Activated T-helper 2 cell treated with anti-CD3 and anti-CD28 coated beads, Interferon-gamma antibody, Interleukin-2, Interleukin-4, amounts not matched to agents 10 μg/mL and 5 μg/mL and 100 μg/mL, durations not matched to agents 14 hours and 24 hours and 36 hours (primary cell): ENCODE measurements around the gene MEGF11. TPM values are rescaled to one million over a fixed set of nuclear protein-coding genes. Genes with fewer than 3 reads are reported as not detected.
"Not testable (repeated sequence)": the region's sequence is repeated elsewhere in the genome, so short reads cannot be mapped to it uniquely, and the experiment has no call there.

ENCODE experiments used
- DNase-seq: peaks from one replicate; pipeline ENCODE4 v3.0.0; 2021; ENCODE audit warnings: low spot score
- H3K27ac Mint-ChIP-seq: one replicate; pipeline ENCODE4 v1.8.0; 2021; ENCODE audit warnings: mixed read lengths
- H3K27me3 Mint-ChIP-seq: one replicate; pipeline ENCODE4 v1.8.0; 2021; ENCODE audit warnings: low read depth, mixed read lengths
- H3K36me3 Mint-ChIP-seq: one replicate; pipeline ENCODE4 v1.8.0; 2021; ENCODE audit warnings: low read depth, mixed read lengths
- H3K4me1 Mint-ChIP-seq: one replicate; pipeline ENCODE4 v1.8.0; 2021; ENCODE audit warnings: low read depth, mixed read lengths
- H3K4me3 Mint-ChIP-seq: one replicate; pipeline ENCODE4 v1.8.0; 2021; ENCODE audit warnings: low read depth, mild to moderate bottlenecking, moderate library complexity, mixed read lengths
- H3K9me3 Mint-ChIP-seq: one replicate; pipeline ENCODE4 v1.8.0; 2021; ENCODE audit warnings: mixed read lengths
- intact Hi-C: fragments of 100-400 bp; cut with micrococcal nuclease; formaldehyde crosslinking; loops from one replicate; pipeline ENCODE4 v1.15.1; 2023
- total RNA-seq: library from RNA; stranded (reverse); gene quantifications from 2 replicates; pipeline ENCODE4 v1.2.3, GENCODE V29; 2022

The MEGF11 gene
- total RNA-seq, 1 donor from 2014 or later = not detected

GRCh38 chr15:65991721-65992483 is 261.6 kb downstream of the MEGF11 start:
- no peak for DNase-seq
- Mint-ChIP-seq H3K36me3 (no peaks in the 10 kb centered on the region), H3K4me3 (no peak overlapping the region), H3K4me1 (no peaks in the 10 kb centered on the region), H3K9me3 (no peaks in the 10 kb centered on the region), H3K27me3 (peaks cover 37% of the 10 kb centered on the region), H3K27ac (no peak overlapping the region)
- intact Hi-C loops = no loop called here

- intact Hi-C loops = no loop called here
- Mint-ChIP-seq H3K36me3 (no peaks in the 10 kb centered on the region), H3K4me1 (no peaks in the 10 kb centered on the region), H3K27ac (no peak overlapping the region), H3K27me3 (peaks cover 45% of the 10 kb centered on the region), H3K9me3 (no peaks in the 10 kb centered on the region), H3K4me3 (no peak overlapping the region)
- DNase-seq = no peak
These were observed 263.1 kb downstream of the MEGF11 start for GRCh38 chr15:65990298-65990981.

DNA sequence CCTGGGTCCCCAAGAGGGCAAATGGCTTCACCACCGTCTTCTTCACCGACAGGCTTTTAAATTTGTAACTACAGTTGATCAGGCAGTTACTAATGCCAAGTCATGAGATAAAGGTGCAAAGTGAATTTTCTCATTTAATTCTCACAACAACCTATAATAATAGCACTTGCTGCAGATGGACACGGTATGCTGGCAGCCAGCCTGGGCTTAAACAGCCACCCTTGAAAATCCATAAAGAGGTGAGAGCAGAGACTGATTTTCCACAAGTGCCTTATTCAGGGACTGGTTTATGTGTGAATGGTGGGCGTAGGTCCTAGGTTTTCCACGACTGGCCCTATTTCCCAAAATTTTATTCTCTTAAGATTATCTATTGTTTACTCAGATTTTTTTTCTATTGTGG is 266.4 kb downstream of the MEGF11 start:
- no peaks in the 10 kb centered on the region for H3K9me3 Mint-ChIP-seq
- H3K27me3 Mint-ChIP-seq = peaks cover 44% of the 10 kb centered on the region
- intact Hi-C loops = no loop called here
- H3K27ac Mint-ChIP-seq = no peak overlapping the region
- H3K4me3 Mint-ChIP-seq = no peak overlapping the region
- DNase-seq = no peak
- H3K4me1 Mint-ChIP-seq = no peaks in the 10 kb centered on the region
- H3K36me3 Mint-ChIP-seq = no peaks in the 10 kb centered on the region

DNA sequence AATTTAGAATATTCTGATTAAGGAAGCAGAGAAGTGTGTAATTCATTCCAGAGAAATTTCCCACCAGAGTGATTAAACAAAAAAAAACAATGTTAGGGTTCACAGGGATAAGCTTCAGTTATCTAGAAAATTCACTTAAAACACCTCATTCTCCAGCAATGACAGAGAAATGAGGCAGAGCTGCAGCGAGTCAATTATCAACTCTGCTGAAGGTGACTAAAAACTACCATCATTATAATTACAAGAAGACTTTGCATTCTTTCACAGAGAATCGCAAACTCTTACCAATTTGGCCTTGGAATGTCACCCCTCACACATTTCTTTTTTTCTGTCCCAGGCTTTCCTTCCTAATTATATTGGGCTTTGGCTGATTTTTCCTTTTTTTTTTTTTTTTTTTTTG is 267.1 kb downstream of the MEGF11 start:
- no peak overlapping the region for H3K4me3 Mint-ChIP-seq
- H3K4me1 Mint-ChIP-seq = no peaks in the 10 kb centered on the region
- intact Hi-C loops = no loop called here
- H3K9me3 Mint-ChIP-seq = no peaks in the 10 kb centered on the region
- peaks cover 43% of the 10 kb centered on the region for H3K27me3 Mint-ChIP-seq
- no peak for DNase-seq
- H3K36me3 Mint-ChIP-seq = no peaks in the 10 kb centered on the region
- H3K27ac Mint-ChIP-seq = no peak overlapping the region

GRCh38 chr15:65985387-65985786 is 268.2 kb downstream of the MEGF11 start:
- no peaks in the 10 kb centered on the region for H3K36me3 Mint-ChIP-seq
- H3K27me3 Mint-ChIP-seq = peaks cover 41% of the 10 kb centered on the region
- no peak for DNase-seq
- no peaks in the 10 kb centered on the region for H3K9me3 Mint-ChIP-seq
- no peak overlapping the region for H3K27ac Mint-ChIP-seq
- no peak overlapping the region for H3K4me3 Mint-ChIP-seq
- intact Hi-C loops = no loop called here
- H3K4me1 Mint-ChIP-seq = no peaks in the 10 kb centered on the region

DNA sequence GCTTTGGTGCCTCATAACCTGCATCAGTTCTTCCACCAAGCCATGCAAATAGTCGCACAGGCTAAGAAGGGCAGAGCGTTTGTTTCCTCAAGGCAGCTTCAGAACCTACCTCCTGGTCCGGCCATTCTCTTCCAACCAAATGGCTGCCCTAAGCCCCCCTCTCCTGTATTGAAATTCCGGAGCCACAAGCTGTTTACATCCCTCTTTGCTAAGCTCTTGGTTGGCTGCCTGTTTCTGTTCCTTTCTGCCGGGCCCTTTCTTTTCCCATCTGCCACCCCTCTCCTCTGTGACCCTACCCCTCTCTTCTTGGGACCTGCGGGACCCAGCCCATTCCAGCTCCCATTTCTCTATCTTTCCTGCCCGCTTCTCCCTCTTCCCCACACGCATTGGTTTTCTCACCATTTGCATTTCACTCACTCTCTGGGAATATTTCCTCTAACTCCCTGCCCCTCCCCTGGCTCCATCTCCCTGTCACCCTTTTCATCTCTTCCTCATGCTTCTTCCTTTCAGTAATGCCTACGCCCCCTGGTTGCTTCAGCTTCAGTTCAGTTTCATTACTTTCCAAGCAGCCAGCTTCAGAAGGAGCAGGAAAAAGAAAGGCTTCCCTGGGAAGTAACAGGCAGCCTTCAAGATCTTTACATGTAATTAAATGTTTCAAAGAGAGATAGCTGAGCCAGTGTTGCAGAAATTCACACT is 270.8 kb downstream of the MEGF11 start:
- H3K36me3 Mint-ChIP-seq = no peaks in the 10 kb centered on the region
- H3K4me1 Mint-ChIP-seq = no peaks in the 10 kb centered on the region
- H3K27me3 Mint-ChIP-seq = peaks cover 36% of the 10 kb centered on the region
- no peak overlapping the region for H3K27ac Mint-ChIP-seq
- no peaks in the 10 kb centered on the region for H3K9me3 Mint-ChIP-seq
- H3K4me3 Mint-ChIP-seq = no peak overlapping the region
- no peak for DNase-seq
- intact Hi-C loops = no loop called here

DNA sequence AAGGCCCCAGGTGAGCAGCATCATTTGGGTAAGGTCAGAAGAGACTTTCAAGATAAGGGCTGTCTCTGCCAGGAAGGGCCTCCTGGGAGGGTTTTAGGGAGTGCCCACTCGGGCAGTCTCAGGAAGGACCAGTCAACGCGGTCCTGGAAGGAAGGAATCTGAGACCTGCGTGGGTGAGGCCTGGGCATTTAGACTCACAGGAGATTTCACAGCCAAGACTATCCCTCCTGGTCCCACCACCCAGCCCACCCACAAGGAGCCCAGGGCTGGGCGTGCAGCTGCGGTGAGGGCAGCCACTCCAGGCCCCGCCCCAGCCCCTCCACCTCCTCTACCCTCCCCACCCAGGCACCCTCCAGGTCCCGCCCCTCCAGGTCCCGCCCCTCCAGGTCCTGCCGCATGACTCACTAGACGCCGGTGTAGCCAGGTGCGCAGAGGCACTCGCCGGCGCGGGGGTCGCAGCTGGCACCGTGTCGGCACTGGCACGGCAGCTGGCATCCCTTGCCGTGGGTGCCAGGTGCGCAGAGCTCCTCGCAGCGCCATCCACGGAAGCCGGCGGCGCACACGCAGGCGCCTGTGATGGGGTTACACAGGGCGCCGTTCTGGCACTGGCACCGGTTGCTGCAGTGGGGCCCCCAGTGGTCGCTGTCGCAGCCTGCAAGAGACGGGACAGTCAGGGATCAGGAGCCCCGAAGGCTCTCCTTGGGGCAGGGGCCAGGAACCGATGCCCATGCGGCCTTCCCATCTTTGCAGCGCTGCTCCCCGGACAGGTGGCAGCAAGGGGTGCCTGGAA is 271.5 kb downstream of the MEGF11 start:
- DNase-seq = no peak
- Mint-ChIP-seq H3K4me1 (no peaks in the 10 kb centered on the region), H3K4me3 (no peak overlapping the region), H3K27ac (no peak overlapping the region), H3K36me3 (no peaks in the 10 kb centered on the region), H3K27me3 (peaks cover 36% of the 10 kb centered on the region), H3K9me3 (no peaks in the 10 kb centered on the region)
- intact Hi-C loops = no loop called here

DNA sequence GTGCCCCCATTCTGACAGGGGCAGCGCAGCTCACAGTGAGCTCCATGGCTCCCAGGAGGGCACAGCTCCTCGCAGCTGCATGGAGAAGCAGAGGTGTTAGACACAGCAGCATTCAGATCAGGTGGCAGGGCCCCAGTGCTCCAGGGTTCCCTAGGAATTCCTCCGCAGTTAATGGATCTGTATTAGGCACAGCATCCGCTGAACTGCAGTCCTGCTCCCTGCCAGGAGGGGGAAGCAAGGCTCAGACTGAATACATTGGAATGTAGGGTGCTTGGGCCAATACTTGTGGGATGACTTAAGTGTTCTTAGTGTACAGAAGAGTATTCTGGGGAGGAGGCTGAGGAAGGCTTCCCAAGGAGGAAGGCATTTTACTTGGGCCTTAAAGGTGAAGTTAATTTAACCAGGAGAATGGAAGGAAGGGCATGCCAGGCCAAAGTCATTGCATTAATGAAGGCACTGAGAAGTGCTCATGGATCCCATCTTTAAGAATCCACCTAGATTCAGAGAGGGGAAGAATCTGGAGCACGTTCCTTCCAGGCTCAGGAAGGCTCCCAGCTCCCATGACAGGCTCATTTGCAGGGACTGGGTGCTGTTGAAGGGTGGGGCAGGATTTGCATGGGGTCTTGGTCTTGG is 272.6 kb downstream of the MEGF11 start:
- Mint-ChIP-seq H3K9me3 (no peaks in the 10 kb centered on the region), H3K27ac (no peak overlapping the region), H3K4me3 (no peak overlapping the region), H3K27me3 (peaks cover 29% of the 10 kb centered on the region), H3K36me3 (no peaks in the 10 kb centered on the region), H3K4me1 (no peaks in the 10 kb centered on the region)
- DNase-seq = no peak
- intact Hi-C loops = no loop called here

DNA sequence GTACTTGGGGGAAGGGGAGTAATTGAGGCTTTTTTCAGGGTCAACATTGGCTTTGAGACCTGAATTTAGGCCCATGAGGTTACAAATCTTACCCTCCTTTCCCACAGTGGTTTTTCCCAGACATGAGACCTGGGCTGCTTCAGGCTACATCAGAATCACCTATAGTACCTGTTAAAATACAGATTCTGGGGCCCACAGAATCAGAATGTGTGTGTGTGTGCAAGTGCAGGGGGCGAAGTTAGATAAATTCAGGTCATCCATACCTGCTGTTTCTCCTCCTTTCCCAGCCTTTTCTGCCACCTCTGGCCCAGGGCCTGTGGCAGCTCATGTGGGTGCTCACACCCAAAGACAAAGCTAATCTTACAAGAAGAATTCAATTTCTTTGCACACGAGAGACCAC is 273.7 kb downstream of the MEGF11 start:
- H3K4me3 Mint-ChIP-seq = no peak overlapping the region
- H3K4me1 Mint-ChIP-seq = no peaks in the 10 kb centered on the region
- H3K9me3 Mint-ChIP-seq = no peaks in the 10 kb centered on the region
- DNase-seq = no peak
- H3K27ac Mint-ChIP-seq = no peak overlapping the region
- intact Hi-C loops = no loop called here
- H3K27me3 Mint-ChIP-seq = peaks cover 37% of the 10 kb centered on the region
- no peaks in the 10 kb centered on the region for H3K36me3 Mint-ChIP-seq

DNA sequence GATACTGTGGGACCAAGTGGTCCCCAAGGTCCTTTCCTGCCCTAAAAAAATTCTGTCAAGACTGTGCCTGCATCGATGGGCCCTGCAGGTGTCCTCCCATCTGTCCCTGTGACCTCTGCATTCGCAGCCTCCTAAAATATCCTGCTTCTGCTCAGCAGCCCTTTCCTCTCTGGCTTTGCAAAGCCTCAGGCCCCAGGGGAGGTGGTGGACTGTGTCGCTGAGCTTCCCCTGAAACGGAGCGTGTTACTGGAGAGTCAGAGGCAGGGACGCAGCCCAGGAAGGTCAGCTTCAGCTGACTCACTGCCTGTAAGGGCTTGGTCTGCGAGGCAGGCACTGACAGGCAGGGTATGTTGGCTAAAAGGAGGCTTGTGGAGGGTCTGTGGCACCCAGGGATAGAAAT is 274.2 kb downstream of the MEGF11 start:
- H3K4me1 Mint-ChIP-seq = no peaks in the 10 kb centered on the region
- H3K4me3 Mint-ChIP-seq = no peak overlapping the region
- no peak for DNase-seq
- H3K36me3 Mint-ChIP-seq = no peaks in the 10 kb centered on the region
- intact Hi-C loops = no loop called here
- H3K27me3 Mint-ChIP-seq = peaks cover 37% of the 10 kb centered on the region
- H3K9me3 Mint-ChIP-seq = no peaks in the 10 kb centered on the region
- no peak overlapping the region for H3K27ac Mint-ChIP-seq

DNA sequence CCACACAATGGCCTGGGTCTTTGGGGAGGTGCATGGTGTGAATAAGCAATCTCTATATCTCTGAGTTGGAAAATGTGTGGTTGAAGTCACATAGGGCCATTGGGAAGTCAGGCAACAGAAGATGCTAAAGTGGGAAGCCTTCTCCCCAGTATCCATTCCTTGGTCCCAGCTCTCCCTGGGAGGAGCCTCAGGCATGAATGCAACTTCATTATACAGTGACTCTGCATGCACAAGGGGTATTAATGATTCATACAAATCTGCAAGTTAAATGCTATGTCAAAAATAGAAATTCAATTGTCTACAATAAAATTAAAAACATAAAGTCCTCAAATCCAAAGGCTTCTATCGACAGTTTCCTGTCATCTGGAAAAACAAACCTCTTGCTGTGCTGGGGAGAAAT is 275.4 kb downstream of the MEGF11 start:
- H3K4me3 Mint-ChIP-seq = no peak overlapping the region
- H3K4me1 Mint-ChIP-seq = no peaks in the 10 kb centered on the region
- intact Hi-C loops = no loop called here
- peaks cover 35% of the 10 kb centered on the region for H3K27me3 Mint-ChIP-seq
- no peaks in the 10 kb centered on the region for H3K36me3 Mint-ChIP-seq
- no peak for DNase-seq
- no peak overlapping the region for H3K27ac Mint-ChIP-seq
- no peaks in the 10 kb centered on the region for H3K9me3 Mint-ChIP-seq

- H3K36me3 Mint-ChIP-seq, DNase-seq, H3K9me3 Mint-ChIP-seq, H3K4me3 Mint-ChIP-seq, H3K27ac Mint-ChIP-seq, intact Hi-C loops, H3K4me1 Mint-ChIP-seq: not testable (repeated sequence)
- H3K27me3 Mint-ChIP-seq = peaks cover 31% of the 10 kb centered on the region
These were observed 277.4 kb downstream of the MEGF11 start for GRCh38 chr15:65976196-65976595.
